Caco-2 (cell line): Measurements from ENCODE around the gene GPR139. TPM values are rescaled to one million over a fixed set of nuclear protein-coding genes. Genes with fewer than 3 reads are reported as not detected.

Experiments used
- BruUV-seq: library from RNA; stranded (reverse); fragments of 400-500 nt; replicated peaks from 2 replicates; lab custom pipeline; 2021; lab: Mats Ljungman, UMichigan
- CTCF ChIA-PET: fragments of 300-600 bp; sonication (Branson Sonifier 250); formaldehyde crosslinking; loops from one replicate; lab custom pipeline; 2022; ENCODE audit warnings: antibody characterized with exemption; lab: Charles Lee
- POLR2A ChIA-PET: fragments of 300-600 bp; sonication (Branson Sonifier 250); formaldehyde crosslinking; loops from one replicate; lab custom pipeline; 2022; ENCODE audit warnings: antibody characterized with exemption; lab: Charles Lee
- DNase-seq, 2 experiments: peaks; one replicate each; pipeline versions ENCODE4 v3.0.0 to v3.0.0-alpha.2; 2020 to 2022
- H3K27me3 ChIP-seq: replicated peaks from 2 replicates; pipeline ENCODE4 v1.6.0; 2011; ENCODE audit warnings: low read length; ENCODE audit not compliant: control insufficient read depth, insufficient read depth
- H3K36me3 ChIP-seq: 2 replicates; pipeline ENCODE4 v1.5.1; 2011; ENCODE audit warnings: low read length; ENCODE audit not compliant: control insufficient read depth, insufficient read depth
- H3K4me1 ChIP-seq: fragments of 250-450 bp; sonication (Bioruptor Pico); 2 replicates; pipeline ENCODE4 v1.5.1; 2020; ENCODE audit warnings: mild to moderate bottlenecking
- H3K4me3 ChIP-seq: 2 replicates; pipeline ENCODE4 v1.5.1; 2011; ENCODE audit warnings: low read depth, mild to moderate bottlenecking, control low read depth, low read length
- H3K9me3 ChIP-seq: fragments of 250-450 bp; sonication (Bioruptor Pico); 2 replicates; pipeline ENCODE4 v1.5.1; 2020; ENCODE audit warnings: mild to moderate bottlenecking, moderate library complexity
- H3K27ac Mint-ChIP-seq: one replicate; pipeline ENCODE4 v1.8.0; 2022; ENCODE audit warnings: mixed read lengths; ENCODE audit not compliant: unreplicated experiment
- H3K27me3 Mint-ChIP-seq: one replicate; pipeline ENCODE4 v1.8.0; 2022; ENCODE audit warnings: mixed read lengths; ENCODE audit not compliant: insufficient read depth, unreplicated experiment
- H3K36me3 Mint-ChIP-seq: one replicate; pipeline ENCODE4 v1.8.0; 2022; ENCODE audit warnings: mild to moderate bottlenecking, mixed read lengths; ENCODE audit not compliant: insufficient read depth, unreplicated experiment
- H3K4me1 Mint-ChIP-seq: one replicate; pipeline ENCODE4 v1.8.0; 2022; ENCODE audit warnings: low read depth, mixed read lengths; ENCODE audit not compliant: unreplicated experiment
- H3K4me3 Mint-ChIP-seq: one replicate; pipeline ENCODE4 v1.8.0; 2022; ENCODE audit warnings: mild to moderate bottlenecking, moderate library complexity, mixed read lengths; ENCODE audit not compliant: unreplicated experiment
- H3K9me3 Mint-ChIP-seq: one replicate; pipeline ENCODE4 v1.8.0; 2022; ENCODE audit warnings: mixed read lengths; ENCODE audit not compliant: unreplicated experiment
- intact Hi-C: fragments of 100-400 bp; cut with micrococcal nuclease; formaldehyde crosslinking; loops from one replicate; pipeline ENCODE4 v1.10.0; 2022; ENCODE audit not compliant: unreplicated experiment
- total RNA-seq: library from RNA; stranded (reverse); gene quantifications from 2 replicates; pipeline ENCODE4 v1.2.3, GENCODE V29; 2022
- TF ChIP-seq, protein P1 (sequence below), 2 experiments: fragments of 200-600 bp in 1 of 2; IDR thresholded peaks; 1 replicate in 1 of 2; 2 replicates in 1 of 2; pipeline versions ENCODE4 v1.5.1 to v1.8.0; 2011 to 2022; ENCODE audit warnings: antibody characterized with exemption in 1 of 2, control low read depth in 1 of 2, inconsistent platforms in 1 of 2, low read depth in 1 of 2, low read length in 1 of 2, mild to moderate bottlenecking in 1 of 2, moderate library complexity in 1 of 2; ENCODE audit not compliant: insufficient read depth in 1 of 2, severe bottlenecking in 1 of 2, unreplicated experiment in 1 of 2

GPR139 gene
- total RNA-seq, 1 experiment from 2014 or later = not detected

DNA sequence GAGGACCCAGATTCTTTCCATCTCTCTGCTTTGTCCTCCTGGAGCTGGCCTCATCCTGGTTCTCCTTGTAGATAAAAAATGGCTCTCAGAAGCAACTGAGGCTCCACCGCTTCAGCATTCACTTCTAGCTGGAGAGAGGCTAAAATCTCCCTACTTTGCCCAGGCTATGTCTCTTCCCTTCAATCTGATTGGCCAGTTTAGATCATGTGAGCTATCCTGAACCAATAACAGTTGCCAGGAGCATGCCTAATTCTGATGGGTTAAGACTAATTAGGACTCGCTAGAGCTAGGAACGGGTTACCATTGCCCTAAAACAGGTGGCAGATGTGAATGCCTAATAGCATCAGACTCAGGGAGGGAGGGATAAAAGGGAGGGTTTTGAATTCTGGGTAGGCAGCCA lies 89.6 kb downstream of the GPR139 start:
- ChIA-PET POLR2A (no interaction called here), CTCF (no interaction called here)
- Mint-ChIP-seq H3K27ac (no peak overlapping the region), H3K36me3 (no peaks in the 10 kb centered on the region), H3K4me1 (no peaks in the 10 kb centered on the region), H3K27me3 (peaks cover 8% of the 10 kb centered on the region), H3K9me3 (no peaks in the 10 kb centered on the region), H3K4me3 (no peak overlapping the region)
- Histone ChIP-seq H3K9me3 (no peaks in the 10 kb centered on the region), H3K4me3 (no peak overlapping the region), H3K27me3 (no peaks in the 10 kb centered on the region), H3K36me3 (no peaks in the 10 kb centered on the region), H3K4me1 (no peaks in the 10 kb centered on the region)
- BruUV-seq = no TSS peak
- TF ChIP-seq, protein P1, sequence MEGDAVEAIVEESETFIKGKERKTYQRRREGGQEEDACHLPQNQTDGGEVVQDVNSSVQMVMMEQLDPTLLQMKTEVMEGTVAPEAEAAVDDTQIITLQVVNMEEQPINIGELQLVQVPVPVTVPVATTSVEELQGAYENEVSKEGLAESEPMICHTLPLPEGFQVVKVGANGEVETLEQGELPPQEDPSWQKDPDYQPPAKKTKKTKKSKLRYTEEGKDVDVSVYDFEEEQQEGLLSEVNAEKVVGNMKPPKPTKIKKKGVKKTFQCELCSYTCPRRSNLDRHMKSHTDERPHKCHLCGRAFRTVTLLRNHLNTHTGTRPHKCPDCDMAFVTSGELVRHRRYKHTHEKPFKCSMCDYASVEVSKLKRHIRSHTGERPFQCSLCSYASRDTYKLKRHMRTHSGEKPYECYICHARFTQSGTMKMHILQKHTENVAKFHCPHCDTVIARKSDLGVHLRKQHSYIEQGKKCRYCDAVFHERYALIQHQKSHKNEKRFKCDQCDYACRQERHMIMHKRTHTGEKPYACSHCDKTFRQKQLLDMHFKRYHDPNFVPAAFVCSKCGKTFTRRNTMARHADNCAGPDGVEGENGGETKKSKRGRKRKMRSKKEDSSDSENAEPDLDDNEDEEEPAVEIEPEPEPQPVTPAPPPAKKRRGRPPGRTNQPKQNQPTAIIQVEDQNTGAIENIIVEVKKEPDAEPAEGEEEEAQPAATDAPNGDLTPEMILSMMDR (IDR thresholded peaks at IDR 0.05; ENCODE audit: insufficient read depth in 1 of 2, low read depth in 1 of 2, low read length in 1 of 2, severe bottlenecking in 1 of 2, unreplicated experiment in 1 of 2) = no peak
- intact Hi-C loops = no loop called here
- no peak for DNase-seq

Other genes with a start within 250 kb of the GPR139 start
- gene GPRC5B, start 189.0 kb downstream of the GPR139 start, total RNA-seq = 7.6 and 14.0 TPM in 2 replicates